ENCODE measurements around the gene LRRC4C.

Gene LRRC4C

DNA sequence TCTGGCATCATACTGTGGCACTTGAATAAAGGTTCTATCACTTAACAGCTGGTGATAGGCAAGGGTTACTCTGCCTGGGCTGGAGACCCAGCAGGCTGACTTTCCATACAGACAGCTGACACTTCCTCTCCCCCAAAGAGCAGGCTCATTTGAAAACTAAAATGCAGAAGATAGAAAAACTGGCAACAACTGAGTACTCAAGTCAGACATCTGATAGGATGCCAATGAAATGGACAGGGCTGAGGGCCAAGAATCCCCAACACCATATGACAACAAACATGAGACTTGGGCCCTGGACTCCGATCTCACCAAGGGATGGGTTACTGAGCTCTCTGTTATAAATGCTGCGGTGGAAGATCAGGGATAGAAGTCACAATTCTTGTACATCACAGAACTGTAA lies 237.2 kb downstream of the LRRC4C start:
- no peaks in the 10 kb centered on the region for H4K20me1 ChIP-seq
- peak overlapping the region in 1 of 11 experiments; percentile 18; a peak in 1 of 22 replicates for H3K9ac ChIP-seq
- no peak overlapping the region for H3K4me3 ChIP-seq
- H3K27ac ChIP-seq = peak overlapping the region in 2 of 11 experiments; percentile 73 to 81; a peak in 4 of 22 replicates
- H3K36me3 ChIP-seq = no peaks in the 10 kb centered on the region
- H3K4me2 ChIP-seq = peak overlapping the region in 2 of 11 experiments; percentile 49 to 75; a peak in 4 of 22 replicates
- TF ChIP-seq Cebpa-rat (IDR thresholded peaks at IDR 0.05) = no peak
- H3K9me3 ChIP-seq (replicated peaks in 1 of 11) = no peaks in the 10 kb centered on the region
- peaks cover 0 to 52% (median 0%) of the 10 kb centered on the region in 10 experiments; a peak in 6 of 20 replicates for H3K4me1 ChIP-seq
- H3K27me3 ChIP-seq = no peaks in the 10 kb centered on the region

- TF ChIP-seq Cebpa-rat (IDR thresholded peaks at IDR 0.05) = no peak
- Histone ChIP-seq H3K27me3 (no peaks in the 10 kb centered on the region), H3K36me3 (no peaks in the 10 kb centered on the region), H3K4me2 (no peak overlapping the region), H4K20me1 (no peaks in the 10 kb centered on the region), H3K4me3 (no peak overlapping the region), H3K9me3 (replicated peaks in 1 of 11) (no peaks in the 10 kb centered on the region), H3K27ac (no peak overlapping the region), H3K4me1 (no peaks in the 10 kb centered on the region), H3K9ac (no peak overlapping the region)
Measured at GRCh38 chr11:41206388-41206787, 253.1 kb downstream of the LRRC4C start.

GRCh38 chr11:41201156-41201555 lies 258.3 kb downstream of the LRRC4C start:
- no peak overlapping the region; a peak in 1 of 22 replicates for H3K9ac ChIP-seq
- TF ChIP-seq Cebpa-rat (IDR thresholded peaks at IDR 0.05) = no peak
- H4K20me1 ChIP-seq = no peaks in the 10 kb centered on the region
- H3K9me3 ChIP-seq (replicated peaks in 1 of 11) = 0 out of 22 replicates have a peak, but pooled peaks cover 0 to 4% (median 0%) of the 10 kb centered on the region in 11 experiments
- no peak overlapping the region for H3K4me2 ChIP-seq
- H3K4me3 ChIP-seq = no peak overlapping the region
- no peak overlapping the region for H3K27ac ChIP-seq
- H3K36me3 ChIP-seq = no peaks in the 10 kb centered on the region
- H3K4me1 ChIP-seq = no peaks in the 10 kb centered on the region
- no peaks in the 10 kb centered on the region for H3K27me3 ChIP-seq

- Histone ChIP-seq H3K27ac (no peak overlapping the region), H3K9me3 (replicated peaks in 1 of 11) (peaks cover 0 to 10% (median 0%) of the 10 kb centered on the region in 11 experiments; a peak in 2 of 22 replicates)
Measured at GRCh38 chr11:41190437-41191082, 268.9 kb downstream of the LRRC4C start.

DNA sequence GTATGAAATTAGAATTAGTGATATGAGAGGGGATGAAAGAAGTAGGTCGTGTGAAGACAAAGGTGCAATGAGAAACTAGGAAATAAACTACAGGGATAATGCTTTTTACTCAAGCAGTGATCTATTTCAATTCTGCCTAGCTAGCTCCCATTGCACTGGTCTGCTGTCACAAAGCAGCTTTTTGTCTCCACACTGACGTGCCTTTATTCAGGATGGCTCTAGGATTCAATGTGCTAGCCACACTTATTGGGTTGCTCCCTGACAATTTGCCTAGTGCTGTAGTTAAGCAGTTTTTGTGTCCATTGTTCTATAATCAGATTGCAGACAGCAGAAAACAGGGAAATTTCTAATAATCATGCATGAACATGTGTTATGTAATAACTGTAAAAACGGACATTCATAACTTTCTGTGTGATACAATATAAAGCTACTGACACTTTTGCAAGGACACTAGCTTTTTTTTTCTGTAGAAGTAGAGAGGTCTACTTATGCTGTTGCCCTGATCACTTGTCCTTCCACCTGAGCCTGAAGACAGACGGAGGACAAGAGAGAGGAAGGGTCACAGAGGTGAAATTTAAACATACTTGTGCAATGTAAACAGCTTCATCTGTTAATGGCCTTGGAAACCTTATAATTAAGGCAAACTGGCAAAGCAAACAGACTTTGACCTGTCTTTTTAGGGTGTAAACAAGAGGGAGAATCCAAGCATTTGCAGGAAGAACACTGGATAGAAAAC lies 269.6 kb downstream of the LRRC4C start:
- Histone ChIP-seq H3K27ac (no peak overlapping the region), H3K9ac (no peak overlapping the region), H3K4me1 (no peaks in the 10 kb centered on the region), H4K20me1 (no peaks in the 10 kb centered on the region), H3K36me3 (no peaks in the 10 kb centered on the region), H3K9me3 (replicated peaks in 1 of 11) (peaks cover 0 to 10% (median 0%) of the 10 kb centered on the region in 11 experiments; a peak in 2 of 22 replicates), H3K4me3 (no peak overlapping the region), H3K27me3 (no peaks in the 10 kb centered on the region), H3K4me2 (no peak overlapping the region)
- no peak for TF ChIP-seq Cebpa-rat (IDR thresholded peaks at IDR 0.05)

More at GRCh38 chr11:41190437-41191082, 268.9 kb downstream of the LRRC4C start:
- H3K4me3 ChIP-seq = no peak overlapping the region
- H3K36me3 ChIP-seq = no peaks in the 10 kb centered on the region
- H4K20me1 ChIP-seq = no peaks in the 10 kb centered on the region
- H3K4me2 ChIP-seq = no peak overlapping the region
- H3K4me1 ChIP-seq = no peaks in the 10 kb centered on the region
- H3K9ac ChIP-seq = no peak overlapping the region
- no peak for TF ChIP-seq Cebpa-rat (IDR thresholded peaks at IDR 0.05)
- no peaks in the 10 kb centered on the region for H3K27me3 ChIP-seq

DNA sequence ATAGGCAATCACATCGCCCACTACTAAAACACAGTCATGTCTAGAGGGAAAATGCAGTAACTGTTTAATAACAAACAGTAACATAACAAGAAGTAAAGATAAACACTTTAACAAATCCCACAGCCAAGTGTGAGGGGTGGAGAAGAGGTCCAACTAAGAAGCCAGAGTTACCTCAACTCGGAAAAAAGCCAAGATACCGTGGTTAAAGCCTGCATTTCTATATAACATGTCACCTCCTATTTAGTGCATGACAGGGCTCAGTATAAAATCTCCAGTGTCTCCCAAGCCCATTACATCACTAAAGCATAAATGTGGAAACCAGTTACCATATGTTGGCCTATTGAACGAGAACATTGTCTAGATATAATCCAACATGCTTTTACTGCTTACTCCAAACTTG lies 281.7 kb downstream of the LRRC4C start:
- H3K27me3 ChIP-seq = no peaks in the 10 kb centered on the region
- no peaks in the 10 kb centered on the region for H4K20me1 ChIP-seq
- TF ChIP-seq Cebpa-rat (IDR thresholded peaks at IDR 0.05) = no peak
- no peaks in the 10 kb centered on the region for H3K36me3 ChIP-seq
- no peaks in the 10 kb centered on the region for H3K4me1 ChIP-seq
- no peak overlapping the region for H3K9ac ChIP-seq
- H3K4me2 ChIP-seq = no peak overlapping the region
- no peak overlapping the region for H3K4me3 ChIP-seq
- no peak overlapping the region for H3K27ac ChIP-seq
- H3K9me3 ChIP-seq (replicated peaks in 1 of 11) = peaks cover 0 to 2% (median 0%) of the 10 kb centered on the region in 11 experiments; a peak in 3 of 22 replicates

- no peaks in the 10 kb centered on the region for H3K4me1 ChIP-seq
- H3K36me3 ChIP-seq = no peaks in the 10 kb centered on the region
- no peak overlapping the region for H3K9ac ChIP-seq
- TF ChIP-seq Cebpa-rat (IDR thresholded peaks at IDR 0.05) = no peak
- H3K27me3 ChIP-seq = no peaks in the 10 kb centered on the region
- no peaks in the 10 kb centered on the region for H4K20me1 ChIP-seq
- no peaks in the 10 kb centered on the region for H3K9me3 ChIP-seq (replicated peaks in 1 of 11)
- H3K4me2 ChIP-seq = no peak overlapping the region
- H3K27ac ChIP-seq = no peak overlapping the region
- H3K4me3 ChIP-seq = no peak overlapping the region
Measured at GRCh38 chr11:41175304-41175972, 284.0 kb downstream of the LRRC4C start.

GRCh38 chr11:41146326-41146725 lies 313.1 kb downstream of the LRRC4C start:
- no peak for TF ChIP-seq Cebpa-rat (IDR thresholded peaks at IDR 0.05)
- H4K20me1 ChIP-seq = no peaks in the 10 kb centered on the region
- H3K9ac ChIP-seq = no peak overlapping the region
- H3K36me3 ChIP-seq = no peaks in the 10 kb centered on the region
- H3K4me1 ChIP-seq = no peaks in the 10 kb centered on the region
- no peaks in the 10 kb centered on the region for H3K9me3 ChIP-seq (replicated peaks in 1 of 11)
- no peaks in the 10 kb centered on the region for H3K27me3 ChIP-seq
- no peak overlapping the region for H3K4me3 ChIP-seq
- H3K4me2 ChIP-seq = no peak overlapping the region
- H3K27ac ChIP-seq = no peak overlapping the region

DNA sequence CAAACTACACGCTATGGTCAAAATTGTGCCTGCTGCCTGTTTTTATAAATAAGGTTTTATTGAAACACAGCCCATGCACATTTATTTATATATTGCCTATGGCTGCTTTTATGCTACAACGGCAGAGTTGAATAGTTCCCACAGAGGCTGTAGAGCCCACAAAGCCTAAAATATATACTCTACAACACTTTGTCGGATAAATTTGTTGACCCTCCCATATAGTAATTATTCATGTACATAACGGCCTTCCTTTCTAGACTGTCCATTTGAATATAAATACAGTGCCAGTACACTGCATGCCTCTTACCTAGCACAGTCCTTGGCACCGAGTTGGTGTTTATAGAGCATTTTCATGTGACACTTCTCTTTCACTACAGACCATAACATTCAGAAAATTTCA lies 314.0 kb downstream of the LRRC4C start:
- Histone ChIP-seq H3K4me2 (no peak overlapping the region), H3K27ac (no peak overlapping the region), H3K36me3 (no peaks in the 10 kb centered on the region), H3K4me3 (no peak overlapping the region), H3K27me3 (no peaks in the 10 kb centered on the region), H3K9ac (no peak overlapping the region), H3K4me1 (no peaks in the 10 kb centered on the region), H3K9me3 (replicated peaks in 1 of 11) (no peaks in the 10 kb centered on the region), H4K20me1 (no peaks in the 10 kb centered on the region; a peak in 1 of 22 replicates)
- no peak for TF ChIP-seq Cebpa-rat (IDR thresholded peaks at IDR 0.05)
